BJ (cell line): ENCODE measurements around the gene AP4S1. TPM values are rescaled to one million over a fixed set of nuclear protein-coding genes. Genes with fewer than 3 reads are reported as not detected.
A peak's percentile ranks its signal among the peaks of the same experiment; 100 is the strongest.

Experiments used
- CTCF ChIA-PET: fragments of 350-600 bp; formaldehyde crosslinking; extraction: SDS; loops from one replicate; lab custom pipeline; 2021; ENCODE audit warnings: antibody characterized with exemption, inconsistent platforms; lab: Yijun Ruan, JAX
- POLR2A ChIA-PET: fragments of 300-600 bp; sonication (Branson Sonifier 250); formaldehyde crosslinking; extraction: SDS; loops from one replicate; lab custom pipeline; 2021; ENCODE audit warnings: antibody characterized with exemption; lab: Charles Lee
- DNase-seq: peaks from one replicate; pipeline ENCODE4 v3.0.0-alpha.2; 2011; ENCODE audit warnings: low read depth
- H3K27me3 ChIP-seq: 2 replicates; pipeline ENCODE4 v1.6.0; 2011; ENCODE audit warnings: low read length; ENCODE audit not compliant: control insufficient read depth, insufficient read depth
- H3K36me3 ChIP-seq: 2 replicates; pipeline ENCODE4 v1.5.1; 2011; ENCODE audit warnings: low read length; ENCODE audit not compliant: control insufficient read depth, insufficient read depth
- H3K4me3 ChIP-seq: 2 replicates; pipeline ENCODE4 v1.5.1; 2011; ENCODE audit warnings: low read depth, mild to moderate bottlenecking, control low read depth, low read length
- polyA plus RNA-seq: library from polyadenylated mRNA; depleted of rRNA; stranded (reverse); fragments of >200 nt; gene quantifications from 2 replicates; pipeline ENCODE4 v1.2.3, GENCODE V29; 2011
- TF ChIP-seq, protein P1 (sequence below): IDR thresholded peaks from 2 replicates; pipeline ENCODE4 v1.5.1; 2011; ENCODE audit warnings: low read depth, mild to moderate bottlenecking, control low read depth, inconsistent platforms, low read length, moderate library complexity; ENCODE audit not compliant: insufficient read depth

Gene AP4S1
- polyA plus RNA-seq, 1 experiment: 2.5 TPM

- Histone ChIP-seq H3K27me3 (no peaks in the 10 kb centered on the region), H3K4me3 (no peak overlapping the region), H3K36me3 (no peaks in the 10 kb centered on the region)
- POLR2A ChIA-PET: no interaction called here
- TF ChIP-seq, protein P1, sequence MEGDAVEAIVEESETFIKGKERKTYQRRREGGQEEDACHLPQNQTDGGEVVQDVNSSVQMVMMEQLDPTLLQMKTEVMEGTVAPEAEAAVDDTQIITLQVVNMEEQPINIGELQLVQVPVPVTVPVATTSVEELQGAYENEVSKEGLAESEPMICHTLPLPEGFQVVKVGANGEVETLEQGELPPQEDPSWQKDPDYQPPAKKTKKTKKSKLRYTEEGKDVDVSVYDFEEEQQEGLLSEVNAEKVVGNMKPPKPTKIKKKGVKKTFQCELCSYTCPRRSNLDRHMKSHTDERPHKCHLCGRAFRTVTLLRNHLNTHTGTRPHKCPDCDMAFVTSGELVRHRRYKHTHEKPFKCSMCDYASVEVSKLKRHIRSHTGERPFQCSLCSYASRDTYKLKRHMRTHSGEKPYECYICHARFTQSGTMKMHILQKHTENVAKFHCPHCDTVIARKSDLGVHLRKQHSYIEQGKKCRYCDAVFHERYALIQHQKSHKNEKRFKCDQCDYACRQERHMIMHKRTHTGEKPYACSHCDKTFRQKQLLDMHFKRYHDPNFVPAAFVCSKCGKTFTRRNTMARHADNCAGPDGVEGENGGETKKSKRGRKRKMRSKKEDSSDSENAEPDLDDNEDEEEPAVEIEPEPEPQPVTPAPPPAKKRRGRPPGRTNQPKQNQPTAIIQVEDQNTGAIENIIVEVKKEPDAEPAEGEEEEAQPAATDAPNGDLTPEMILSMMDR: no peak
- no peak for DNase-seq
- CTCF ChIA-PET: interaction anchor here (0.8 kb wide), 1 partner anchor 40 kb away, joined by 3 read pairs; no protein-coding TSS in a partner anchor
These were observed 42.8 kb downstream of the AP4S1 start for GRCh38 chr14:31068235-31068634.

DNA sequence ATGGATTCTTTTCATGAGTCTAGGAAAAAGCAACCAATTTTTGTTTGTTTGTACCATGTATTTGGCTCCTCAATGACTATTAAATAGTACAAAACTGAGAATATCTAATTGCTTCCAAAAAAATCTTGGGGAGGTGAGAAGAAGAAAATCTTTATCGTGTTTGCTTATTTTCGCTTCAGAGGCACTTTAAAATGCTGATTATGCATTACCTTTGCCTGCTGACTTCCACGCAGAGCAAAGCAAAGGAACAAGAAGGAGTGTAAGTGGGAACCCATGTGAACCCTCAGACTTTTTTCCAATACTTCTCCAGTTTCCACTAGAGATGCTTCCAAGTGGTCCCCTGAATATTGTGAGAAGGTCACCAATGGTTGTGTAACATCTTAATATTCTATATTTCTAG, 43.9 kb downstream of the AP4S1 start:
- Histone ChIP-seq H3K27me3 (no peaks in the 10 kb centered on the region), H3K4me3 (no peak overlapping the region), H3K36me3 (no peaks in the 10 kb centered on the region)
- CTCF ChIA-PET: interaction anchor here (1.0 to 1.6 kb wide), 2 partner anchors 13 kb away, joined by 3 read pairs; no protein-coding TSS in a partner anchor
- DNase-seq: no peak
- POLR2A ChIA-PET: no interaction called here
- TF ChIP-seq, protein P1: no peak

DNA sequence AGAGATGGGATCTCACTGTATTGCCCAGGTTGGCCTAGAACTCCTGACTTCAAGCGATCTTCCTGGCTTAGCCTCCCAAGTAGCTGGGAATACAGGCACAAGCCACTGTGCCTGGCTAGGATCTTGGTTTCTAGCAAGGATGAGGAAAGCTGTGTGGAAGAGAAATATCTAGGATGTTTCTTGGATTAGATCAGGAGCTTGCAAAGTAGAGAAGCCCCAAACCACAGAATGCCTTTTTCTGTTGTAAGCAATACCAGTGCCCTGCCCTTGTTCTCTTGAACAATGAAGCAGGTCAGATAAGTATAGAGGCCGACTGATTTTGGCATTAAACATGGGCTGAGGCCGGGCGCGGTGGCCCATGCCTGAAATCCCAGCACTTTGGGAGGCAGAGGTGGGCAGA, 45.0 kb downstream of the AP4S1 start:
- TF ChIP-seq, protein P1: no peak
- peak; percentile 85 for DNase-seq
- no peak overlapping the region for H3K4me3 ChIP-seq
- POLR2A ChIA-PET: interaction anchor here (0.9 kb wide), 1 partner anchor 11 kb away, joined by 6 read pairs; no protein-coding TSS in a partner anchor
- H3K27me3 ChIP-seq: no peaks in the 10 kb centered on the region
- no peaks in the 10 kb centered on the region for H3K36me3 ChIP-seq
- CTCF ChIA-PET: interaction anchor here (1.1 to 1.6 kb wide), 2 partner anchors 14 to 90 kb away, joined by 3 to 4 read pairs; no protein-coding TSS in a partner anchor

GRCh38 chr14:31071151-31071550, 45.7 kb downstream of the AP4S1 start:
- CTCF ChIA-PET: interaction anchor here (1.1 kb wide), 1 partner anchor 91 kb away, joined by 4 read pairs; no protein-coding TSS in a partner anchor
- TF ChIP-seq, protein P1: no peak
- H3K4me3 ChIP-seq: no peak overlapping the region
- no peaks in the 10 kb centered on the region for H3K36me3 ChIP-seq
- no peak for DNase-seq
- H3K27me3 ChIP-seq: no peaks in the 10 kb centered on the region
- POLR2A ChIA-PET: no interaction called here

- Histone ChIP-seq H3K36me3 (no peaks in the 10 kb centered on the region), H3K4me3 (no peak overlapping the region), H3K27me3 (no peaks in the 10 kb centered on the region)
- ChIA-PET CTCF (interaction anchor here (1.3 kb wide), 1 partner anchor 11 kb away, joined by 3 read pairs; no protein-coding TSS in a partner anchor), POLR2A (no interaction called here)
- TF ChIP-seq, protein P1: no peak
- DNase-seq: no peak
These were observed 49.7 kb downstream of the AP4S1 start for GRCh38 chr14:31075144-31075543.
